Large intestine (tissue), 3 donors: ENCODE measurements around the gene BEST3. TPM values are rescaled to one million over a fixed set of nuclear protein-coding genes. Genes with fewer than 3 reads are reported as not detected.
"Not testable (repeated sequence)": the region's sequence is repeated elsewhere in the genome, so short reads cannot be mapped to it uniquely, and the experiment has no call there.

Experiments
- DNase-seq, 2 donors: peaks; one replicate each; pipeline versions ENCODE4 v3.0.0 to v3.0.0-alpha.2; 2013
- H3K27ac ChIP-seq: one replicate; pipeline ENCODE4 v1.5.1; 2013; ENCODE audit warnings: low read length
- H3K27me3 ChIP-seq: 2 replicates; pipeline ENCODE4 v1.6.1; 2013; ENCODE audit warnings: low read length; ENCODE audit not compliant: control insufficient read depth, insufficient read depth
- H3K36me3 ChIP-seq: 2 replicates; pipeline ENCODE4 v1.6.1; 2013; ENCODE audit warnings: low read length; ENCODE audit not compliant: control insufficient read depth, insufficient read depth
- H3K4me1 ChIP-seq: one replicate; pipeline ENCODE4 v1.6.1; 2013; ENCODE audit warnings: low read length; ENCODE audit not compliant: control insufficient read depth, insufficient read depth
- H3K4me3 ChIP-seq: one replicate; pipeline ENCODE4 v1.5.1; 2013; ENCODE audit warnings: low read length
- H3K9me3 ChIP-seq: one replicate; pipeline ENCODE4 v1.6.1; 2013; ENCODE audit warnings: mild to moderate bottlenecking, low read depth, low read length, moderate library complexity; ENCODE audit not compliant: control insufficient read depth
- WGBS: methylation state at CpG from one replicate; pipeline ENCODE4 v1.1.5; 2013; ENCODE audit warnings: low lambda C conversion rate; ENCODE audit not compliant: insufficient coverage; 5-methylcytosine and 5-hydroxymethylcytosine counted together
- polyA plus RNA-seq: library from polyadenylated mRNA; unstranded; fragments of 120-200 nt; gene quantifications from one replicate; pipeline ENCODE4 v1.2.1, GENCODE V29; 2013

BEST3 gene
- polyA plus RNA-seq, 1 donor: 0.24 TPM

- WGBS: 30% methylated on average over 2 of the region's 2 CpGs
- no peak for DNase-seq
- H3K27me3 ChIP-seq: no peaks in the 10 kb centered on the region
- H3K4me1 ChIP-seq: no peaks in the 10 kb centered on the region
- H3K27ac ChIP-seq: no peak overlapping the region
- no peak overlapping the region for H3K4me3 ChIP-seq
- no peaks in the 10 kb centered on the region for H3K36me3 ChIP-seq
- no peaks in the 10 kb centered on the region for H3K9me3 ChIP-seq
These were observed 32.3 kb downstream of the BEST3 start for GRCh38 chr12:69666798-69667197.

- H3K4me3 ChIP-seq, H3K4me1 ChIP-seq, H3K27ac ChIP-seq, H3K27me3 ChIP-seq, H3K9me3 ChIP-seq, DNase-seq, H3K36me3 ChIP-seq: not testable (repeated sequence)
- no CpG with 5 or more reads among the region's 6 CpGs for WGBS
These were observed 34.1 kb downstream of the BEST3 start for GRCh38 chr12:69664930-69665377.

- Histone ChIP-seq H3K4me3 (no peak overlapping the region), H3K4me1 (no peaks in the 10 kb centered on the region), H3K27ac (no peak overlapping the region), H3K36me3 (no peaks in the 10 kb centered on the region), H3K27me3 (no peaks in the 10 kb centered on the region), H3K9me3 (no peaks in the 10 kb centered on the region)
- no CpG with 5 or more reads among the region's 3 CpGs for WGBS
- no peak for DNase-seq
These were observed 35.4 kb downstream of the BEST3 start for GRCh38 chr12:69663726-69664125.

GRCh38 chr12:69662764-69663163 is 36.3 kb downstream of the BEST3 start:
- Histone ChIP-seq H3K4me3 (no peak overlapping the region), H3K36me3 (no peaks in the 10 kb centered on the region), H3K27me3 (no peaks in the 10 kb centered on the region), H3K4me1 (no peaks in the 10 kb centered on the region), H3K9me3 (no peaks in the 10 kb centered on the region), H3K27ac (no peak overlapping the region)
- no peak for DNase-seq

GRCh38 chr12:69661386-69661785 is 37.7 kb downstream of the BEST3 start:
- H3K36me3 ChIP-seq: no peaks in the 10 kb centered on the region
- H3K27me3 ChIP-seq: no peaks in the 10 kb centered on the region
- no peak for DNase-seq
- H3K27ac ChIP-seq: no peak overlapping the region
- no peaks in the 10 kb centered on the region for H3K9me3 ChIP-seq
- WGBS: 100% methylated on average over 1 of the region's 4 CpGs
- no peaks in the 10 kb centered on the region for H3K4me1 ChIP-seq
- H3K4me3 ChIP-seq: no peak overlapping the region

GRCh38 chr12:69660164-69660863 is 38.8 kb downstream of the BEST3 start:
- peak in 1 of 2 donors; percentile 15 for DNase-seq
- Histone ChIP-seq H3K4me3 (no peak overlapping the region), H3K36me3 (no peaks in the 10 kb centered on the region), H3K27me3 (no peaks in the 10 kb centered on the region), H3K4me1 (no peaks in the 10 kb centered on the region), H3K27ac (no peak overlapping the region), H3K9me3 (no peaks in the 10 kb centered on the region)
- 83% methylated on average over 1 of the region's 1 CpG for WGBS

GRCh38 chr12:69658203-69658602 is 40.9 kb downstream of the BEST3 start:
- Histone ChIP-seq H3K9me3 (no peaks in the 10 kb centered on the region), H3K27me3 (no peaks in the 10 kb centered on the region), H3K36me3 (no peaks in the 10 kb centered on the region), H3K4me1 (no peaks in the 10 kb centered on the region), H3K4me3 (no peak overlapping the region), H3K27ac (no peak overlapping the region)
- no CpG with 5 or more reads among the region's 2 CpGs for WGBS
- DNase-seq: no peak

- Histone ChIP-seq H3K27me3 (no peaks in the 10 kb centered on the region), H3K4me1 (no peaks in the 10 kb centered on the region), H3K4me3 (no peak overlapping the region), H3K27ac (no peak overlapping the region), H3K36me3 (no peaks in the 10 kb centered on the region), H3K9me3 (no peaks in the 10 kb centered on the region)
- 100% methylated on average over 2 of the region's 9 CpGs for WGBS
- DNase-seq: no peak
These were observed 41.5 kb downstream of the BEST3 start for GRCh38 chr12:69657376-69658137.

- no peak overlapping the region for H3K4me3 ChIP-seq
- DNase-seq: no peak
- no peaks in the 10 kb centered on the region for H3K27me3 ChIP-seq
- no peaks in the 10 kb centered on the region for H3K4me1 ChIP-seq
- H3K27ac ChIP-seq: no peak overlapping the region
- no peaks in the 10 kb centered on the region for H3K9me3 ChIP-seq
- WGBS: 83% methylated on average over 1 of the region's 11 CpGs
- H3K36me3 ChIP-seq: no peaks in the 10 kb centered on the region
These were observed 43.3 kb downstream of the BEST3 start for GRCh38 chr12:69655616-69656340.

GRCh38 chr12:69653703-69654102 is 45.4 kb downstream of the BEST3 start:
- H3K27ac ChIP-seq: no peak overlapping the region
- H3K27me3 ChIP-seq: no peaks in the 10 kb centered on the region
- no peak overlapping the region for H3K4me3 ChIP-seq
- H3K9me3 ChIP-seq: no peaks in the 10 kb centered on the region
- no peak for DNase-seq
- no peaks in the 10 kb centered on the region for H3K4me1 ChIP-seq
- WGBS: no CpG with 5 or more reads among the region's 8 CpGs
- no peaks in the 10 kb centered on the region for H3K36me3 ChIP-seq
